HG02763 (cell line): ENCODE results near the gene SLC12A3.

Experiments used
- ATAC-seq: cut with Tn5 transposase; IDR thresholded peaks from one replicate; pipeline ENCODE4 v1.9.1; 2021; ENCODE audit warnings: mild to moderate bottlenecking, moderate library complexity; ENCODE audit not compliant: unreplicated experiment

SLC12A3 gene

GRCh38 chr16:56848029-56848936 lies 16.7 kb upstream of the SLC12A3 start:
- no peak for ATAC-seq

GRCh38 chr16:56848955-56849689 lies 15.9 kb upstream of the SLC12A3 start:
- ATAC-seq: no peak

- no peak for ATAC-seq
Observed at GRCh38 chr16:56849690-56850680, 15.0 kb upstream of the SLC12A3 start.

- ATAC-seq: no peak
Observed at GRCh38 chr16:56851671-56852400, 13.2 kb upstream of the SLC12A3 start.

- ATAC-seq: no peak
Observed at GRCh38 chr16:56852401-56852730, 12.6 kb upstream of the SLC12A3 start.

GRCh38 chr16:56852968-56853367 lies 12.0 kb upstream of the SLC12A3 start:
- no peak for ATAC-seq

GRCh38 chr16:56855201-56855600 lies 9.8 kb upstream of the SLC12A3 start:
- no peak for ATAC-seq

- ATAC-seq: no peak
Observed at GRCh38 chr16:56855946-56856345, 9.1 kb upstream of the SLC12A3 start.

- no peak for ATAC-seq
Observed at GRCh38 chr16:56856876-56857447, 8.0 kb upstream of the SLC12A3 start.

GRCh38 chr16:56858374-56858773 lies 6.6 kb upstream of the SLC12A3 start:
- no peak for ATAC-seq

GRCh38 chr16:56859636-56860035 lies 5.4 kb upstream of the SLC12A3 start:
- no peak for ATAC-seq

GRCh38 chr16:56860226-56861020 lies 4.6 kb upstream of the SLC12A3 start:
- peak; percentile 75 for ATAC-seq

- no peak for ATAC-seq
Observed at GRCh38 chr16:56861092-56861610, 3.9 kb upstream of the SLC12A3 start.

- ATAC-seq: no peak
Observed at GRCh38 chr16:56861756-56862155, 3.3 kb upstream of the SLC12A3 start.

- no peak for ATAC-seq
Observed at GRCh38 chr16:56862776-56863175, 2.2 kb upstream of the SLC12A3 start.

- ATAC-seq: no peak
Observed at GRCh38 chr16:56865394-56866062, 521 bp downstream of the SLC12A3 start.

GRCh38 chr16:56866955-56867830 lies 2.2 kb downstream of the SLC12A3 start:
- no peak for ATAC-seq
